Sigmoid colon (tissue), 7 donors: Measurements from ENCODE around the gene CSNK1D. TPM values are rescaled to one million over a fixed set of nuclear protein-coding genes. Genes with fewer than 3 reads are reported as not detected.

Experiments
- DNase-seq: peaks from one replicate; pipeline ENCODE4 v3.0.0-alpha.2; 2019
- H3K27ac ChIP-seq, 4 donors: fragments of 200-600 bp; sonication (generic); one replicate each; pipeline ENCODE4 v1.5.1; 2016 to 2019; ENCODE audit warnings: mild to moderate bottlenecking in 1 of 4
- H3K27me3 ChIP-seq, 3 donors: fragments of 200-600 bp; sonication (generic); one replicate each; pipeline ENCODE4 v1.5.1; 2019; ENCODE audit warnings: mild to moderate bottlenecking in 1 of 3
- H3K36me3 ChIP-seq, 4 donors: fragments of 200-600 bp; sonication (generic); one replicate each; pipeline ENCODE4 v1.5.1; 2016 to 2019
- H3K4me1 ChIP-seq, 4 donors: fragments of 200-600 bp; sonication (generic); one replicate each; pipeline ENCODE4 v1.5.1; 2017 to 2019
- H3K4me3 ChIP-seq, 4 donors: fragments of 200-600 bp; sonication (generic); one replicate each; pipeline ENCODE4 v1.5.1; 2017 to 2019; ENCODE audit warnings: mild to moderate bottlenecking in 2 of 4, moderate library complexity in 1 of 4
- H3K9me3 ChIP-seq, 4 donors: fragments of 200-600 bp in 3 of 4; sonication (generic) in 3 of 4; one replicate each; pipeline versions ENCODE4 v1.5.1 to v1.6.1; 2013 to 2019
- EP300 ChIP-seq, 4 donors: sonication (generic); formaldehyde crosslinking; IDR thresholded peaks; one replicate each; pipeline ENCODE4 v1.6.1; 2017; ENCODE audit warnings: antibody characterized with exemption in 4 of 4
- POLR2A ChIP-seq, 2 donors: fragments of 450-650 bp; IDR thresholded peaks; one replicate each; pipeline ENCODE4 v1.6.1; 2016; ENCODE audit warnings: antibody characterized with exemption in 2 of 2, mild to moderate bottlenecking in 2 of 2, moderate library complexity in 2 of 2
- POLR2AphosphoS5 ChIP-seq, 4 donors: sonication (generic); formaldehyde crosslinking; IDR thresholded peaks; one replicate each; pipeline ENCODE4 v1.6.1; 2017; ENCODE audit warnings: antibody characterized with exemption in 4 of 4
- WGBS, 2 donors: extraction: QIAGEN DNeasy Blood & Tissue Kit; methylation state at CpG; one replicate each; pipeline ENCODE4 v1.1.7; 2013; 5-methylcytosine and 5-hydroxymethylcytosine counted together
- intact Hi-C: fragments of 100-400 bp; cut with DNase I; formaldehyde crosslinking; loops from one replicate; pipeline ENCODE4 v1.15.1; 2023
- polyA plus RNA-seq, 3 donors: library from polyadenylated mRNA; stranded (reverse); fragments of 200-250 nt; gene quantifications; one replicate each; pipeline ENCODE4 v1.2.3, GENCODE V29; 2013
- total RNA-seq, 4 donors: library from RNA; depleted of rRNA; stranded (reverse); fragments of >200 nt; gene quantifications; one replicate each; pipeline ENCODE4 v1.1.0, GENCODE V29; 2016
- TF ChIP-seq, protein P1 (sequence below), 4 experiments: fragments of 450-650 bp in 3 of 4; fragments of 200-600 bp in 1 of 4; IDR thresholded peaks; one replicate each; pipeline ENCODE4 v1.5.1; 2016 to 2019; ENCODE audit warnings: antibody characterized with exemption in 4 of 4, mild to moderate bottlenecking in 3 of 4, moderate library complexity in 2 of 4
- donor health status: healthy with polysubstance abuse.
- donor health status: Bipolar disorder and iron deficiency.
- donor health status: healthy.

The CSNK1D gene
- total and polyA plus RNA-seq, 7 donors: 45.1 to 142 (median 55.9) TPM

DNA sequence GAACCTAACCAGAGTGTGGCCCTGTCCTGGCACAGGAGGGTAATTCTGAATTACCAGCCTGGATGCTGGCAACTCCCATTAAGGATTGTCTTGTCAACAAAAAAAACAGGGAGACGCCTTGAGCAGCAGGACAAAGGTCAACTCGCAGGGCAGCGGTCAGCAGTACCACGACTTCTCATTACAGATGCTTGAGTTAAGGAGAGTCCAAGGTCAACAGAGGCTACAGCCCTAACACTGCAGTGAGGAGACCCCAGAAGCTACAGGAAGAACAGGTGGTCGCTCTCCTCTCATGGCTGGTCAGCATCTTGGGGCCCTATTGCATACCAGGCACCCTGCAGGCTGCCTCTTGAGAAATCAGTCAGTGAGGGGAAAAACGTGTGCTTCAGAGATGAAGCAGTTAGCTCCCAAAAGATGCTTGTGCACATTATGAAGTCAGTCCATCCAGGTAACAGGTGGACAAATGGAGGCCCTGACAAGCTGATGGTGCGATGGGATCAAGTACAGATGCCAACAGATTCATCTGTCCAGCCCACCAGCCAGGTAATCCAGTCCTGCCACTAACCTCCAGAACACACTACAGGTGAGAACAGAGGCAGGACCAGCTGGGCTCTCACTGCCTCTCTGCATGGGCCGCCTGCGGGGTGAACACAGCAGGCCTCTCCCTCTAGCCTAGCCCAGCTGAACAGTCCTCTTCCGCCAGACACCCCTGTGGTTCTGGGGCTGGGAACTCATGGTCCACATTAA, 4.2 kb downstream of the CSNK1D start:
- DNase-seq: no peak
- peaks cover 0 to 79% (median 77%) of the 10 kb centered on the region in 4 donors for H3K4me1 ChIP-seq
- H3K4me3 ChIP-seq: no peak overlapping the region
- H3K36me3 ChIP-seq: peaks cover 9 to 41% (median 15%) of the 10 kb centered on the region in 4 donors
- H3K27me3 ChIP-seq: no peaks in the 10 kb centered on the region
- intact Hi-C loops: no loop called here
- no peak for TF ChIP-seq POLR2AphosphoS5 (IDR thresholded peaks at IDR 0.05)
- no peak for TF ChIP-seq POLR2A (IDR thresholded peaks at IDR 0.05)
- TF ChIP-seq, protein P1, sequence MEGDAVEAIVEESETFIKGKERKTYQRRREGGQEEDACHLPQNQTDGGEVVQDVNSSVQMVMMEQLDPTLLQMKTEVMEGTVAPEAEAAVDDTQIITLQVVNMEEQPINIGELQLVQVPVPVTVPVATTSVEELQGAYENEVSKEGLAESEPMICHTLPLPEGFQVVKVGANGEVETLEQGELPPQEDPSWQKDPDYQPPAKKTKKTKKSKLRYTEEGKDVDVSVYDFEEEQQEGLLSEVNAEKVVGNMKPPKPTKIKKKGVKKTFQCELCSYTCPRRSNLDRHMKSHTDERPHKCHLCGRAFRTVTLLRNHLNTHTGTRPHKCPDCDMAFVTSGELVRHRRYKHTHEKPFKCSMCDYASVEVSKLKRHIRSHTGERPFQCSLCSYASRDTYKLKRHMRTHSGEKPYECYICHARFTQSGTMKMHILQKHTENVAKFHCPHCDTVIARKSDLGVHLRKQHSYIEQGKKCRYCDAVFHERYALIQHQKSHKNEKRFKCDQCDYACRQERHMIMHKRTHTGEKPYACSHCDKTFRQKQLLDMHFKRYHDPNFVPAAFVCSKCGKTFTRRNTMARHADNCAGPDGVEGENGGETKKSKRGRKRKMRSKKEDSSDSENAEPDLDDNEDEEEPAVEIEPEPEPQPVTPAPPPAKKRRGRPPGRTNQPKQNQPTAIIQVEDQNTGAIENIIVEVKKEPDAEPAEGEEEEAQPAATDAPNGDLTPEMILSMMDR (IDR thresholded peaks at IDR 0.05): no peak
- no peak for TF ChIP-seq EP300 (IDR thresholded peaks at IDR 0.05)
- 43 to 69% methylated on average over 10 of the region's 10 CpGs for WGBS, 2 donors
- no peaks in the 10 kb centered on the region for H3K9me3 ChIP-seq
- peak overlapping the region; percentile 89 to 100 (median 98) for H3K27ac ChIP-seq

DNA sequence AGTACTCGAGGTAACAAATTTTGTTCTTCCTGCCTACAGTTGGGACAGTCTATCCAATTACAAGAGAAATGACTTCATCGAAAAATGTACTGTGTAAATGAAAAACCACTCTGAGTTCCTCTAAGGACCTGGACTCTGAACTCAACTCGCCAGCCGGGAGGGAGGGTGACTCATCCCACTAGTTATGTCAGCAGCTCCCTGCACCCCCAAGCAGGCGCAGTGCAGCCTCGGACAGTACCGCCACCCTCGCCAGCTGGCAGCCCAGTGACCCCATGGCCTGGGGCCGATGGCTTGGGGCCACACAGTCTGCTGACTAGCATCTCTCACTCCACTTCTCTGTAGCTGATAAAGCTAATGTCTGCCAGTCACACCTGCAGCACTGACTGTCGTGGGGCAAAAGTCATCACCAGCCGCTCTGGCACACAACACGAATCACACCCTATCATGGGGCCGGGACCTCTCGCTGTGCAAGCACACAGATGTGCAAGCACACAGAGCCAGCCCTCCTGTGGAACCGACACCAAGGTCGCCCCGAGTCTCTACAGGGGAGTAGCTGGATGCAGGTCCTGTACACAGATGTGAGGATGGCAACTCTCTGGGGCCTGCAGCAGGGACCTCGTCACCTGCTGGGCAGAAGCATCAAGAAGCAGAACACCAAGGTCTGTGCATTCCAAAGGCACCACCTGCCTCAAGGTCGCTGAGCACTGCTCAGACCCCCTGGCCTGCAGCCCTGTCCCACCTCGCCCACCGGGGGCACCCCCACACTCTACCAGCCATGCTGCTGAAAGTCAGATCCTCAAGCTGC, 5.7 kb downstream of the CSNK1D start:
- Histone ChIP-seq H3K36me3 (peaks cover 22 to 56% (median 29%) of the 10 kb centered on the region in 4 donors), H3K27me3 (no peaks in the 10 kb centered on the region), H3K4me3 (peak overlapping the region in 3 of 4 donors; percentile 26 to 35 (median 27)), H3K9me3 (no peaks in the 10 kb centered on the region), H3K27ac (peak overlapping the region; percentile 89 to 100 (median 98)), H3K4me1 (peaks cover 0 to 75% (median 70%) of the 10 kb centered on the region in 4 donors)
- 7 to 45% methylated on average over 21 of the region's 21 CpGs for WGBS, 2 donors
- intact Hi-C loops: loop anchor here (2.0 kb wide), 1 partner anchor 21 kb away; no protein-coding TSS in a partner anchor
- peak; percentile 98 for DNase-seq
- peak; percentile 16 to 89 (median 63) for TF ChIP-seq POLR2AphosphoS5 (IDR thresholded peaks at IDR 0.05)
- TF ChIP-seq EP300 (IDR thresholded peaks at IDR 0.05): peak in 2 of 4 donors; percentile 0 to 82
- TF ChIP-seq POLR2A (IDR thresholded peaks at IDR 0.05): no peak
- TF ChIP-seq, protein P1 (IDR thresholded peaks at IDR 0.05): no peak

DNA sequence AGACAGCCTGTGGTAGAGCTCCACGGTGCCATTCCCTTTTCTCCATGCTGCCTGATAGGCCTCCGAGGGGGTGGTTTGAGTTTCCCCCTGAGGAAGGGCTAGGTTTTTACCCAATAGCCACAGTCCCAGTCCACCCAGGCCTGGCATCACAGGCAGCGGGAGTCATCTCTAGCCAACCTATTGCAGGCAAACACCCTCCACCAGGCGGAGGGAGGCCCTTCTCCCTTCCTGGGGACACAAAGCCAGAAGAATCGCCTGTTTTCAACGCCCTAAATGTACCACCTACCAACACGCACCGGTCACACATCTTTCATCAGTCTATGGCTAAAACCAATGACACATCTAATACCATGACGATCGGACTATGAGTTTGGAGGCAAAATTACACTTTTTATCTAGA, 7.4 kb downstream of the CSNK1D start:
- Histone ChIP-seq H3K4me3 (no peak overlapping the region), H3K36me3 (peaks cover 32 to 63% (median 38%) of the 10 kb centered on the region in 4 donors), H3K4me1 (peaks cover 0 to 62% (median 56%) of the 10 kb centered on the region in 4 donors), H3K27me3 (no peaks in the 10 kb centered on the region), H3K9me3 (no peaks in the 10 kb centered on the region), H3K27ac (peak overlapping the region; percentile 89 to 100 (median 98))
- intact Hi-C loops: loop anchor here (2.0 kb wide), 1 partner anchor 19 kb away; no protein-coding TSS in a partner anchor
- DNase-seq: no peak
- TF ChIP-seq EP300 (IDR thresholded peaks at IDR 0.05) (no peak), POLR2A (IDR thresholded peaks at IDR 0.05) (no peak), POLR2AphosphoS5 (IDR thresholded peaks at IDR 0.05) (no peak)
- TF ChIP-seq, protein P1 (IDR thresholded peaks at IDR 0.05): no peak
- 89 to 94% methylated on average over 10 of the region's 10 CpGs for WGBS, 2 donors

DNA sequence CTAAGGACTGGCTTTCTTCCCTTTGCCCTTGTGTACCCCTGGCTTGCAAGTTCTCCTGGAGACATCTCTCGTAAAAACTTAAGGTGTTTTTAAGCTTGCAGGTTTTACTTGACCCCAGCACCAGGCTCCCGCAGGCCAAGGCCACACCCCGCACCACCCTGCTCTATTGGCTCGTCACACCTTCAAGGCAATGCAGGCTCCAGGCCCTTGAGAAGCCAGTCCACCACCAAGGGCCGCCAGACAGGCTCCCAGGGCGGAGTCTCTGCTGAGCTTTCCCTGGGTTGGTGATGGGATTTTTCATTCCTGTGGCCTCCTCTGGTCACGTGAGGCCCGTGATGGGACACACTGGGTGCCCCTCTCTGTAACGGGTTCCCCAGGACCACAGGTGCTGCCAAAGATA, 9.9 kb downstream of the CSNK1D start:
- Histone ChIP-seq H3K27me3 (no peaks in the 10 kb centered on the region), H3K9me3 (no peaks in the 10 kb centered on the region), H3K4me1 (peaks cover 0 to 37% (median 31%) of the 10 kb centered on the region in 4 donors), H3K27ac (peak overlapping the region in 2 of 4 donors; percentile 35 to 98), H3K36me3 (peaks cover 33 to 78% (median 50%) of the 10 kb centered on the region in 4 donors), H3K4me3 (no peak overlapping the region)
- TF ChIP-seq EP300 (IDR thresholded peaks at IDR 0.05) (no peak), POLR2A (IDR thresholded peaks at IDR 0.05) (no peak)
- TF ChIP-seq, protein P1 (IDR thresholded peaks at IDR 0.05): no peak
- no peak for DNase-seq
- intact Hi-C loops: no loop called here
- 55 to 87% methylated on average over 9 of the region's 9 CpGs for WGBS, 2 donors
